Measurements from ENCODE around the gene ARHGEF17.
"Not testable (repeated sequence)": the region's sequence is repeated elsewhere in the genome, so short reads cannot be mapped to it uniquely, and the experiment has no call there.

ARHGEF17 gene

GRCh38 chr11:73267906-73268540 is 40.1 kb upstream of the ARHGEF17 start:
- peaks cover 11% of the 10 kb centered on the region for H3K27me3 ChIP-seq (ENCODE audit: control insufficient read depth, insufficient read depth, low read length, poor library complexity, severe bottlenecking)
- 93 to 96% methylated on average over 8 of the region's 8 CpGs for WGBS, 2 experiments
- H3K4me3 ChIP-seq (ENCODE audit: insufficient read depth, low read depth, low read length) = no peak overlapping the region
- H3K9me3 ChIP-seq (ENCODE audit: control insufficient read depth, low read length) = no peaks in the 10 kb centered on the region
- H3K4me1 ChIP-seq (ENCODE audit: control insufficient read depth, insufficient read depth, low read length) = peaks cover 5% of the 10 kb centered on the region
- H3K27ac ChIP-seq (ENCODE audit: insufficient read depth, low read depth, low read length, poor library complexity, severe bottlenecking) = no peak overlapping the region
- H3K36me3 ChIP-seq (ENCODE audit: control insufficient read depth, insufficient read depth, low read length) = no peaks in the 10 kb centered on the region

DNA sequence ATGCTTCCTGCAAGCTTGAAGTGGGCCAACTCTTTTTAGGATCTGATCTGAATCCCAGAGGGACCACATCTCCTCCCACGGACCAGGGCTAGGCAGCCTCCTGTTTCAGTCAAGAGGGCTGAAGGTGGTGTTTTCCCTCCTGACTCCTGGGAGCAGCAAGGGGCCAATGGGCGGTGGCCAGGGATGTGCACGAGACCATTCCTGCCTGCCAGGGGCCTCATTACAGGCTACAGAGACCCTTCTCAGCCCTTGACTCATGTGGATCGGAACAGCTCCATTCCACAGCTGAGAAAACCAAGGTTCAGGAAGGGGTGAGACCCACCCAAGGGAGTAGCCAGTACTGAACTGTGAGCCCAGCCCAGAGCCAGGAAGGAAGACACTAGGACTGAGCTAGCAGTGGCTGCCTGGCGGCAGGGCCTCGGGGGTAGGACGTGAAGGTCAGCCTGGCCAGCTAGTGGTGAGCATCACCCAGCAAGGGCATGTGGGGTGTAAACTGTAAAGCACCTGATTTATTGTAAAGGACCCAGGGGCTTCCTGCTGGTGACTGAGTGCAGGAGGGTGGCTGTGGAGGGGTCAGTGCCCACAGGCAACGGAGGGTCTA is 39.3 kb upstream of the ARHGEF17 start:
- Histone ChIP-seq H3K9me3 (ENCODE audit: control insufficient read depth, low read length) (no peaks in the 10 kb centered on the region), H3K4me1 (ENCODE audit: control insufficient read depth, insufficient read depth, low read length) (peaks cover 5% of the 10 kb centered on the region), H3K36me3 (ENCODE audit: control insufficient read depth, insufficient read depth, low read length) (no peaks in the 10 kb centered on the region), H3K4me3 (ENCODE audit: insufficient read depth, low read depth, low read length) (no peak overlapping the region), H3K27me3 (ENCODE audit: control insufficient read depth, insufficient read depth, low read length, poor library complexity, severe bottlenecking) (peaks cover 11% of the 10 kb centered on the region), H3K27ac (ENCODE audit: insufficient read depth, low read depth, low read length, poor library complexity, severe bottlenecking) (no peak overlapping the region)
- WGBS, 2 experiments = 90 to 93% methylated on average over 8 of the region's 8 CpGs

- Histone ChIP-seq H3K27ac (ENCODE audit: insufficient read depth, low read depth, low read length, poor library complexity, severe bottlenecking) (no peak overlapping the region), H3K9me3 (ENCODE audit: control insufficient read depth, low read length) (no peaks in the 10 kb centered on the region), H3K27me3 (ENCODE audit: control insufficient read depth, insufficient read depth, low read length, poor library complexity, severe bottlenecking) (peaks cover 5% of the 10 kb centered on the region), H3K4me3 (ENCODE audit: insufficient read depth, low read depth, low read length) (no peak overlapping the region), H3K36me3 (ENCODE audit: control insufficient read depth, insufficient read depth, low read length) (no peaks in the 10 kb centered on the region), H3K4me1 (ENCODE audit: control insufficient read depth, insufficient read depth, low read length) (peaks cover 5% of the 10 kb centered on the region)
- 82 to 88% methylated on average over 7 of the region's 7 CpGs for WGBS, 2 experiments
Observed at GRCh38 chr11:73269459-73270015, 38.5 kb upstream of the ARHGEF17 start.

- Histone ChIP-seq H3K4me3 (ENCODE audit: insufficient read depth, low read depth, low read length) (no peak overlapping the region), H3K27ac (ENCODE audit: insufficient read depth, low read depth, low read length, poor library complexity, severe bottlenecking) (no peak overlapping the region), H3K36me3 (ENCODE audit: control insufficient read depth, insufficient read depth, low read length) (no peaks in the 10 kb centered on the region), H3K9me3 (ENCODE audit: control insufficient read depth, low read length) (no peaks in the 10 kb centered on the region), H3K27me3 (ENCODE audit: control insufficient read depth, insufficient read depth, low read length, poor library complexity, severe bottlenecking) (no peaks in the 10 kb centered on the region), H3K4me1 (ENCODE audit: control insufficient read depth, insufficient read depth, low read length) (peaks cover 5% of the 10 kb centered on the region)
- 88 to 92% methylated on average over 7 of the region's 7 CpGs for WGBS, 2 experiments
Observed at GRCh38 chr11:73270016-73270854, 37.8 kb upstream of the ARHGEF17 start.

- Histone ChIP-seq H3K36me3 (ENCODE audit: control insufficient read depth, insufficient read depth, low read length) (no peaks in the 10 kb centered on the region), H3K9me3 (ENCODE audit: control insufficient read depth, low read length) (no peaks in the 10 kb centered on the region), H3K27ac (ENCODE audit: insufficient read depth, low read depth, low read length, poor library complexity, severe bottlenecking) (no peak overlapping the region), H3K4me1 (ENCODE audit: control insufficient read depth, insufficient read depth, low read length) (peaks cover 5% of the 10 kb centered on the region), H3K4me3 (ENCODE audit: insufficient read depth, low read depth, low read length) (no peak overlapping the region), H3K27me3 (ENCODE audit: control insufficient read depth, insufficient read depth, low read length, poor library complexity, severe bottlenecking) (no peaks in the 10 kb centered on the region)
- 89 to 91% methylated on average over 18 of the region's 18 CpGs for WGBS, 2 experiments
Observed at GRCh38 chr11:73270855-73271477, 37.1 kb upstream of the ARHGEF17 start.

DNA sequence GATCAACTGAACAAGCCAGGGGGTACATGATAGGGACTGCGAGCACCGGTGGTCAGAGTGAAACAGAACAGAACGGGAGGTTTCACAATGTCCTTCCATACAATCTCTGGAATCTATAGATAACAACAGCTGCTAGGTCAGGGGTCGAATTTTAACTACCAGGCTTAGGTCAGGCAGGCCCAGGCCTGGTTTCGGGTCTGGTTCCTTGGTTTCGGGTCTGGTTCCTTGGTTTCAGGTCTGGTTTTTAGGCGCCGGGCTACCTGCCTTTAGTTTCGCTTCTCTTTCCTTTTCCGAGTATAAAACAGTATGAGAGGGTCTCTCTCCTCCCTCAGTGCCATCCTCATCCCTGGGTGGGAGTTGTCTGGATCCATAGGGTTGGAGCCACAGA is 36.6 kb upstream of the ARHGEF17 start:
- H3K36me3 ChIP-seq (ENCODE audit: control insufficient read depth, insufficient read depth, low read length); H3K4me1 ChIP-seq (ENCODE audit: control insufficient read depth, insufficient read depth, low read length); H3K4me3 ChIP-seq (ENCODE audit: insufficient read depth, low read depth, low read length); H3K27me3 ChIP-seq (ENCODE audit: control insufficient read depth, insufficient read depth, low read length, poor library complexity, severe bottlenecking); H3K27ac ChIP-seq (ENCODE audit: insufficient read depth, low read depth, low read length, poor library complexity, severe bottlenecking); H3K9me3 ChIP-seq (ENCODE audit: control insufficient read depth, low read length): not testable (repeated sequence)
- 92 to 93% methylated on average over 10 of the region's 10 CpGs for WGBS, 2 experiments

GRCh38 chr11:73271936-73272679 is 36.0 kb upstream of the ARHGEF17 start, which contains the start of gene P2RY6:
TSS of gene P2RY6 (plus strand) at chr11:73272338. CDS start at chr11:73296519, 24,181 bp downstream.
- Histone ChIP-seq H3K27ac (ENCODE audit: insufficient read depth, low read depth, low read length, poor library complexity, severe bottlenecking) (no peak within 1 kb of the TSS), H3K36me3 (ENCODE audit: control insufficient read depth, insufficient read depth, low read length) (no peaks in the 10 kb centered on the region), H3K4me1 (ENCODE audit: control insufficient read depth, insufficient read depth, low read length) (no peaks in the 10 kb centered on the region), H3K4me3 (ENCODE audit: insufficient read depth, low read depth, low read length) (no peak within 1 kb of the TSS), H3K27me3 (ENCODE audit: control insufficient read depth, insufficient read depth, low read length, poor library complexity, severe bottlenecking) (no peaks in the 10 kb centered on the region), H3K9me3 (ENCODE audit: control insufficient read depth, low read length) (no peaks in the 10 kb centered on the region)
- 89 to 90% methylated on average over 17 of the region's 17 CpGs for WGBS, 2 experiments

DNA sequence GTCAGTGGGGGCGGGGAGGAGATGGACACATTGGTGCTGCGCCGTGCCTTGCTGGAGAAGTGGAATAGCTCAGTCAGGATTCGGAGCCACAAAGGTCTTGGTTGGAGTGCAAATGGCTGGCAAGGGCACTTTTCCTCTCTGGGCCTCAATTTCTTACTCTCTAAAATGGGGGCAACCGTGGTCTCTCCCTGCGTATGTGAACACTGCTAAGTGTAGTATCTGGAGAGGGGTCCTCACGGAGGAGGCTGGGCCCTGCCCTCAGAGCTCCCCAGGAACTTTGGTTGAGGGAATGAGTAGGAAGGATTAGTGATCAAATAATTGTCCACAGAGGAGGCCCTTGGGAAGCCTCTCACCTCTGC is 35.4 kb upstream of the ARHGEF17 start:
- Histone ChIP-seq H3K4me3 (ENCODE audit: insufficient read depth, low read depth, low read length) (no peak overlapping the region), H3K27ac (ENCODE audit: insufficient read depth, low read depth, low read length, poor library complexity, severe bottlenecking) (no peak overlapping the region)
- 94% methylated on average over 7 of the region's 7 CpGs for WGBS, 2 experiments

GRCh38 chr11:73273222-73273895 is 34.7 kb upstream of the ARHGEF17 start:
- H3K27ac ChIP-seq (ENCODE audit: insufficient read depth, low read depth, low read length, poor library complexity, severe bottlenecking) = no peak overlapping the region
- H3K9me3 ChIP-seq (ENCODE audit: control insufficient read depth, low read length) = no peaks in the 10 kb centered on the region
- H3K36me3 ChIP-seq (ENCODE audit: control insufficient read depth, insufficient read depth, low read length) = no peaks in the 10 kb centered on the region
- no peak overlapping the region for H3K4me3 ChIP-seq (ENCODE audit: insufficient read depth, low read depth, low read length)
- no peaks in the 10 kb centered on the region for H3K4me1 ChIP-seq (ENCODE audit: control insufficient read depth, insufficient read depth, low read length)
- 89 to 91% methylated on average over 8 of the region's 8 CpGs for WGBS, 2 experiments
- H3K27me3 ChIP-seq (ENCODE audit: control insufficient read depth, insufficient read depth, low read length, poor library complexity, severe bottlenecking) = no peaks in the 10 kb centered on the region

More for the DNA sequence above, 35.4 kb upstream of the ARHGEF17 start:
- H3K4me1 ChIP-seq (ENCODE audit: control insufficient read depth, insufficient read depth, low read length) = no peaks in the 10 kb centered on the region
- no peaks in the 10 kb centered on the region for H3K27me3 ChIP-seq (ENCODE audit: control insufficient read depth, insufficient read depth, low read length, poor library complexity, severe bottlenecking)
- H3K36me3 ChIP-seq (ENCODE audit: control insufficient read depth, insufficient read depth, low read length) = no peaks in the 10 kb centered on the region
- H3K9me3 ChIP-seq (ENCODE audit: control insufficient read depth, low read length) = no peaks in the 10 kb centered on the region

All from ectodermal cell (in vitro differentiated cells).